GM08714 (cell line): ENCODE measurements around the gene GALNT9.

Source experiments
- H3K4me3 ChIP-seq: fragments of 200-500 bp; sonication (Bioruptor generic); 2 replicates; pipeline ENCODE4 v1.5.1; 2014; ENCODE audit warnings: mild to moderate bottlenecking, low read length, inconsistent platforms
- ZNF274 ChIP-seq: IDR thresholded peaks from 2 replicates; pipeline ENCODE4 v1.6.1; 2012; ENCODE audit warnings: mild to moderate bottlenecking, low read depth, low read length

The GALNT9 gene

GRCh38 chr12:132187646-132188450, 141.5 kb downstream of the GALNT9 start:
- no peak overlapping the region for H3K4me3 ChIP-seq

GRCh38 chr12:132186857-132187620, 142.3 kb downstream of the GALNT9 start:
- no peak overlapping the region for H3K4me3 ChIP-seq
- no peak for TF ChIP-seq ZNF274

More at GRCh38 chr12:132187646-132188450, 141.5 kb downstream of the GALNT9 start:
- no peak for TF ChIP-seq ZNF274

- no peak for TF ChIP-seq ZNF274
Observed at GRCh38 chr12:132186208-132186856, 143.1 kb downstream of the GALNT9 start.

GRCh38 chr12:132185705-132186104, 143.7 kb downstream of the GALNT9 start:
- no peak for TF ChIP-seq ZNF274

More at GRCh38 chr12:132186208-132186856, 143.1 kb downstream of the GALNT9 start:
- no peak overlapping the region for H3K4me3 ChIP-seq

GRCh38 chr12:132182711-132183365, 146.6 kb downstream of the GALNT9 start:
- no peak overlapping the region for H3K4me3 ChIP-seq
- no peak for TF ChIP-seq ZNF274

More at GRCh38 chr12:132185705-132186104, 143.7 kb downstream of the GALNT9 start:
- H3K4me3 ChIP-seq = no peak overlapping the region

GRCh38 chr12:132182206-132182710, 147.1 kb downstream of the GALNT9 start:
- TF ChIP-seq ZNF274 = no peak
- H3K4me3 ChIP-seq = no peak overlapping the region

GRCh38 chr12:132181570-132182200, 147.7 kb downstream of the GALNT9 start:
- H3K4me3 ChIP-seq = no peak overlapping the region
- no peak for TF ChIP-seq ZNF274

- no peak overlapping the region for H3K4me3 ChIP-seq
- TF ChIP-seq ZNF274 = no peak
Observed at GRCh38 chr12:132180648-132181546, 148.5 kb downstream of the GALNT9 start.

- TF ChIP-seq ZNF274 = no peak
- H3K4me3 ChIP-seq = no peak overlapping the region
Observed at GRCh38 chr12:132179431-132180362, 149.7 kb downstream of the GALNT9 start.

- H3K4me3 ChIP-seq = no peak overlapping the region
- TF ChIP-seq ZNF274 = no peak
Observed at GRCh38 chr12:132178801-132179401, 150.5 kb downstream of the GALNT9 start.

GRCh38 chr12:132178316-132178715, 151.1 kb downstream of the GALNT9 start:
- no peak overlapping the region for H3K4me3 ChIP-seq

More at GRCh38 chr12:132178316-132178715, 151.1 kb downstream of the GALNT9 start:
- TF ChIP-seq ZNF274 = no peak
